GM21367 (cell line): ENCODE measurements around the gene TRIM44.

Source experiments
- ATAC-seq: cut with Tn5 transposase; IDR thresholded peaks from one replicate; pipeline ENCODE4 v1.9.1; 2021; ENCODE audit not compliant: unreplicated experiment

The TRIM44 gene

DNA sequence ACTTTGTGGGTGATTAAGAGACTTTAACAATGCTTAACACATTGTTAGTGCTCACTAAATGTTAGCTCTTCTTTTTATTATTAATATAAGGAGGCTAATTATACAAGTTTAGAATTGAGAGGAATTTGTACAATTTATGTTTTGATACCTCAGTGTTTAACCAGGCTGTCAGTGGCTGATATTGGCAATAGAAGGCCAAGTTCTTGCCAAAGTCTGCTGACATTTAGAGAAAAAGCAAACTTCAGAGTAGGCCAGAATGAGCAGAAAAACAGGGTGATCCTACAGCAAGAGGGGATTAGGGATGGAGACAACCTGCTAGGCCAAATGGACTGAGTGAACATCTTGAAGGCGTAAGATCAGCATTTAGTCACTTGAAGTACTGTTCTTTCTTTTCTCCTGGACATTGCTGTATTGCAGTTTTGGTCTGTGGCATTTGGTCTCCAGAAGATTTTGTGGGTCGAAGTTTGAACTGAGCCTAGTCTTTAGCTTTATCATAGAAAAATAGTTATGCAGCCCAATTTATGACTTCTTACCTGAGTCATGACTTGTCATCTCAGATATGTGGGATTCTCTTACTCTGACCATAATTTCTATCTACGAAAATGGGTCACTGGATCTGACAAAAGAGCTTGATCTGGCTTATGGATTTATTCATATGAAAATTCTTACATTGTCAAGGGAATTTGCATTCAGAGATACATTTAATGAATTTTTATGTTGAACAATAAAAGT, 9.0 kb downstream of the TRIM44 start:
- ATAC-seq: no peak

DNA sequence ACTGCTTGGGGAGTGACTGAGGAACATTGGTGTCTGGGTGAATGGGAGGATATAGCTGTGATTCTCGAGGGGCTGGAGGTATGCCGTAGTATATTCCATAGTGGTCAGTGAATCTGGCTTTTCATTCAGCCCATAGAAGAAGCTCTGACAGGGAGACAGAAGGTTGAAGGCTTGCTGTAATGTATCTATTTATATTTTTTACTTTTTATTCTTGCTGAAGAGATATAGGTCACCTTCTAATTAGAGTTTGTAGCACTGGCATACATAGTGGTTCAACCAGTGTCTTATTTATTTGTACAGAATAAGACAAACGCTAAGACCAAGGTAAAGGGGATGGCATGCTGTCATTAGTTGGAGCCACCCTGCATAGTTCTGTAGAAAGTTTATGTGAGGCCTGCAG, 10.0 kb downstream of the TRIM44 start:
- ATAC-seq: no peak

DNA sequence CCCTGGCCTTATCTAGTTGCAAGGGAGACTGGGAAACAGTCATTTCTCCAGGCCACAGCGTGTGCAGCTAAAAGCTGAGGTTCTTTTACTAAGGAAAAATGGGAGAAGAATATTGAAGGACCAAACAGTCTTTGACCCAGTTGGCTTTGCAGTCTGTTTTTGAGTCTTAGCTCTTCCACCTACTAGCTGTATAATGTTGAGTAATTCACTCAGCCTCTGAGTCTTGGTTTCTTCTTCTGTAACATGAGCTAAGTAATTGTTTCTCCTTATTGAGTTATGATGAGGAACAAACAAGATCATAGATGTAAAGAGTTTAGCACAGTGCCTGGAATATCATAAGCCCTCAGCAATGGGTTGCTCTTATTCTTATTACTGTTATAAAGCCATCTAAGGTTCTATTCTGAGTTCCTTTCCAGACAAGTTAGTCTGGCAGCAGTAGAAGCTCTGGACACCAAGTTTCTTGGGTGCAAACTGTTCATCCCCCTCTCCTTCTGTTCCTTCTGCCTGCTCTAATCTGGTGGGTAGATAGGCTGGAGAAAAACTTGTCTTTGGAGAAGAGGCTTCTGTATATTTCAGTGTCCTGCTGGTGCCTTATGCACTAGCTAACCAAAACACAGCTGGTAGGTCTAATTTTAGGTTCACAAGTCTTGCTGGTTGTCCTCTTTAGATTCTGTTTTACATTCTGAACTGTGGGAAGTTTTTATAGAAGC, 13.5 kb downstream of the TRIM44 start:
- no peak for ATAC-seq

DNA sequence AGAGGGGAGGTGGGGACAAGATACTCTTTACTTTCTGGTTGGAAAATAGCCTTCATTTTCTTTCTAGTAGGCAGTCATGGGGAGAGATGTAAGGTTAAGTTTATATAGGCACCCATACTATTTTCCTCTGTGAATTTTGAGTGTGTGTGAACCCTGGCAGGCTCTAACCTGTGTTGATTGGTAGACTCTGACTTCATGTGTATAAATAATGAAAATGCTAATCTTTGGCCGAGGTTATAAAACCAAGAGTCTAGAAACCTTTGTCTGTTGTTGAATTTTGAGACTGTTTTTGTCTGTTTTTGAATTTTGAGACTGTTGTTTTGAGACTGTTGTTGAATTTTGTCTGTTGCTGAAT, 14.0 kb downstream of the TRIM44 start:
- no peak for ATAC-seq

DNA sequence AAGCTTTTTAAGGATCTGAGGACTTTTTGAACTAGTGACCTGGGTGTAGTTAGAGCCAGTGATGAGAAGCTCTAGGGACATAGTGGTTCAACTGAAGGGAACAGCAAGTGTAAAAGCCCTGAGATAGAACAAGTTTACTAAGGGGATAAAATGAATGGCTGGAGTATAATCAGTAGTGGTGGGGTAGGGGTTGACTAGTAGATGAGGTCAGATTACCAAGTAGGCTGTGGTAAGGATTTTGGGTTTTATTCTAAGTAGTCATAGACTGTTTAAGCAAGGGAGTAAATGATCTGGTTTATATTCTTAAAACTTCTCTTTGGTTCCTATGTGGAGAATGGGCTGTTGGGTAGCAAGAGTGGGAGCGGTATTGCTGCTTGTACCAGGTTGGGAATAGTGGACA, 15.3 kb downstream of the TRIM44 start:
- ATAC-seq: no peak

DNA sequence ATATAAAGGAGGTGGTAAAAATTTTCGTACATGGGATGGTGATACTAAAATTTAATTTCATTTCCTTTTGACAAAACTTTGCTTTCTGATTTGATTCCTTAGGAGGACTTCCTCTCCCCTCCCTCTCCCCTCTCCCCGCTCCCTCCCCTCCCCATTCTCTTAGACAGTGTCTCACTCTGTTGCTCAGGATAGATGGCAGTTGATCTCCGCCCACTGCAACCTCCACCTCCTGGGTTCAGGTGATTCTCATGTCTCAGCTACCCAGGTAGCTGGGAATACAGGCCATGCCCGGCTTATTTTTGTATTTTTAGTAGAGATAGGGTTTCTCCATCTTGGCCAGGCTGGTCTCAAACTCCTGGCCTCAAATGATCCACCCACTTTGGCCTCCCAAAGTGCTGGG, 15.9 kb downstream of the TRIM44 start:
- ATAC-seq: no peak

DNA sequence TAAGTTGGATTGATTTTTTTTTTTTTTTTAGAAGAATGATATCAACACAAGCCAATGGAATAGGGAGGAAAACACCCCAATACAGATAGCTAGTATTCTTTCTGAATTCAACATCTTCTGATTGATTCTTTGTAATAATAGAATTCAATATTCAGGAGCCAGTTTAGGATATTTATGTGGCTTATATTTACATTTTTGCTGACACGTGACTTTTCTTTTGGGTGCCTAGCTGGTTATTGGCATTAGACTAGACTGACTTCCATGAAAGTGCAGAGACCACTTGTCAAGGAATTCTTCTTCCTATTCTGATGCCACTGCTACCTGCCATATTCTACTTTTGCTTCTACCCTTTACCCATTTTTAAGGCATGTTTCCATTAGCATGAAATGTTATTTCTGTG, 16.4 kb downstream of the TRIM44 start:
- no peak for ATAC-seq

DNA sequence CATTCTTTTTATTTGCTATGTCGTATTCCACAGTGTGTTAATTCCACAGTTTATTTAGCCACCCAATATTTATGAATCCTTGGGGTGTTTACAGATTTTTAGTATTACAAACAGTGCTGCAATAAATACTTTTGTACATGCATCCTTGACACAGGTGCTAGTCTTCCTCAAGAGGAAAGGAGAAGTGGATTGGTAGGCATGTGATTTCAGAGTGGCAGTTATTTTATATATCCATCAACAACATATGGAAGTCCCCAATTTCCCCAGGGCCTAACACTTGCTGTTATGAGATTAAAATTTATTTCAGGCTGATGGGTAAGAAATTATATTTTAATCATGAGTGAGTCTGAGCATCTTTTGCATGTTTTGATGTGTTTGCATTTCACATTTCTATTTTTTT, 17.9 kb downstream of the TRIM44 start:
- no peak for ATAC-seq

DNA sequence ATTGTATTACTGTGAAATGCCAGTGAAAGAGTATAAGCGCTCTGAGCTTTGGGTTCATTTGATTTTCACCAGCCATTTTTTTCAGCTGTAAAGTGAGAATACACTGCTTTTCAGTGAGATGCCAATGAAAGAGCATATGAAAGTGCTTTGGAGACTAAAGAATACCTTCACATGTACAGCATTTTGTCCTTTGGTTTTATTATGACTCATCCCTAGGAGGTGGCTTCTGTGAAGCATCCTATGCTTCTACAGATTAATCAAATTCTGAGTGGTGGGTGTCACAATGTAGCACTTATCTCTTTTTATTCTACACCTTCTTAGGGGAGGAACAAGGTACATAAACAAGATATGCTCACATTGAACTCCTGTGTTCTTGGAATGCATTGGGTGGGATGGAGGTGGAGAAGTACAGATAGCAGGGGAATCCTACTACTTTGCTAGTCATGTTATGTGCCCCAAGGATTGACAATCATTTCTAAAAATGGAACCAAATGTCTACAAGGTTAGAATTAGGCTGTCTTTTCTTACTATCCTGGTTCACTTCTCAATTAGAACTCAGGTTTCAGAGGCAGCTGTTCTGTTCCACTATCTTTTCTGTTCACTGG, 18.7 kb downstream of the TRIM44 start:
- ATAC-seq: peak; percentile 30

DNA sequence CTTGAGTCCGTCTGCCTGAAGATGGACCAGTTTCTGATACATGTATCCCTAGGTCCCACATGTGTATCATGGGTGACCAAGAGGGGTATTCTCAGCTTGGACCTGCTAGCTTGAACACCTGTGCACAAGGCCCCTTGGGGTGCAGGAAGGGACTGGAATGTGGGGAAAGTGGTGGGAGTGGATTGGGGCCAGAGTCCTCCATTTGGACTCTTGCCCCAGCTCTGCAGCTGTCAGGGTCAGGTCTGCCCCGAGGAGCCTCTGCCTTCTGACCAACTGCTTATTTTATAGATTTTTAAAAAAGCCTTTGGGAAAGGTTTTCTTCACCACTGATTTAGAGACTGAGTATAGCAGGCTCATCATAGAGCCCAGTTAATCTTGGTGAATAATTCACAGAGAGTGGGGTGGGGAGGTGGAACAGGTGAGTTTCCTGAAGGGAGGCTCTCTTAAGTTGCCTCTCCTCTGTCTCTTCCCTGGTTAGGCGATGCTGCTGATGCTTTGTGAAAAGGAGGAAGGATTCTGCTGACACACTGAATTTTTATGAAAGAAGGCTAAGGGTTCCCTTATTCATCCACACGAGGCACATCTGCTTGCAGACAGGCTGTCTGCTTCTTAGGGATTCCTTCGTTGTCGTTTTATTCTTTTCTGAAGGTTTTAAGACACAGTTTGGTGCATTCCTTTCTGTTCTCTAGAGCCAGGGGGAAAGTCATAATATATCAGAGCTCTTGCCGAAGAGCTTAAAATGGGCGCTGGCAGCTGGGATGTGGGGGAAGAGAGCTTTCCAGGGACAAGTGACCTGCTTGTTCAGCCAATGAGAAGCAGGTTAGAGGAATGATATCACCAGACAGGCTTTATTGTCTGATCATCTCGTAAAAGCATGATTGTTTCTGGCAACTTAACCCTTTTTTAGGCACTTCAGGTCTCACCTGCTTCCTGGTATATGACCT, 19.9 kb downstream of the TRIM44 start:
- ATAC-seq: no peak

DNA sequence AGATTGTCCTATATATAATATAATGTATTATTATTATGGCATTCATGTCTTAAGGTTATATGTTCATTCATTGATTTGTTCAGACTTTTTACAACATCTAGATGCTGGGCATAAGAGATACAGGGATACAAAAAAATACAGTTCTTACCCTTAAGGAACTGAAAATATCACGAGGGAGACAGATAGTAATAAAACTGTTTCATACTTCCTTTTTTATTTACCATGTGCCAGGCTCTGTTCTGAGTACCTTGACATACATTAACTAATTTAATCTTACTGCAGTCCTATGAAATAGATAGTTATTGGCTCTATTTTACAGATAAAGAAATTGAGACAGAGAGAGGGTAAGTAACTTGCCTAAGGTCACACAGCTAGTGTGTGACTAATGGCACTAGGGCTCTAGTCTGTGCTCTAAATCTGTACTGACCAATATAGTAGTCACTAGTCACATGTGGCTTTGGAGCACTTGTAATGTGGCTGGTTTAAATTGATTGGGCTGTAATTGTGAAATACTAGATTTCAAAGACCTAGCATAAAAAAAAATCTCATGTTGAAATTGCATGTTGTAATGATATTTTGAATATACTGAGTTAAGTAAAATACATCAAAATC, 21.3 kb downstream of the TRIM44 start:
- ATAC-seq: peak; percentile 74

DNA sequence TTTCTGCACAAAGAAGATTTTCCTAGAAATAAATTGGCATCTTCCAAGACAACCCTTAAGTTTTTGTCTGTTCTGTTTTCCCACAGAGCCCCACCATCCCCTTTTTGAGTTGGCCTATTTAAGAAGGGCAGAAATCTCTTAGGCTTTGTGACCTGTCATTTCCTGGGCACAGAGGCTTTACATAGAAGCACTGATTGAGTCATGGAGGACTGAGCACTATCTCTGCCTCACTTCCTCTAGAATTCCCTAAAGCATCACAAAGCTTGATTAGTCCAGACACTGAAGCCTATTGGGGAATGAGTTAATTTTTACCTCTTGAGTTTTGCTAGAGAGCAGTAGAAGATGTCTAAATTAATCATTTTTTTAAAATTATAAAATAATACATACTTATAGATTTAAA, 25.4 kb downstream of the TRIM44 start:
- ATAC-seq: no peak

DNA sequence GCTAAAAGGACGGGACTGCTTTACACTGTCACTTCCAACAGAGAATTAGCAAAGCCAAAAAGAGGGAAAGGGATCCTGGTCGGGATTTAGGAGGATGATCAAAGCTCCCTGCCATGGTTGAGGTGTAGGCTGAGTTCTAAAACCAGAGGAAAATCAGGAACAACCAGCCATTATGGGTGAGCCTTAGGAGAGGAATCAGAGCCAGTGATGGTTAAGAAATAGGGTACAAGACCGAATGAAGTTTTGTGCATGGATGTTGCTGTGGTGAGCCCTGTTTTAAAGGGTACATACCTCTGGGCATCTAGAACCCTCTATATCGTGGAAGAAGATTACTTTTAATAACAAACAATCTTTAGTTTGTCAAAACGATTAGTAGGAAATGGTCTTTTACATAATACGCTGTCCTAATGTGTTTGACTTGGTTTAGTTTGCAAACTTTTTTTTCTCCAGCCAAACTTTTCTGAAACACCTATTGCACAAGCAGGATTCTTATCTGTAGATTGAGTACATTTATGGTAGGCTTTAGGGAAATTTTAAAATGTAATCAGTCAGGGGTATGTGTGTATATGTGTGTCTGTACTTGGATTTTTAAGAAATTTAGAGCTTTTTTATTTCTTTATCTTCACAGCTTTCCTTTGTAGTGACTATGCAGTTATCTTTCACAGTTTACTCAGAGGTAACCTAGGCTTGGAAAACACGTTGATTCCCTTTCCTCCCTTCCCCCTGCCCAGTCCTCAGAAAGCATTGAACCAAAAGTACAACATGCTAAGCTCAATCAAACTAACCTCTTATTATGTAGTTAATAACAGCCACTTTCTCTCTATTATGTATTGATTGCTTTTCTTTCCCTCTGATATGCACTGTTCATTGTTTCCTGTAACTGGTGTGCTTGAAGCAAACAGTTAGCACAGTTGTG, 26.8 kb downstream of the TRIM44 start:
- no peak for ATAC-seq

DNA sequence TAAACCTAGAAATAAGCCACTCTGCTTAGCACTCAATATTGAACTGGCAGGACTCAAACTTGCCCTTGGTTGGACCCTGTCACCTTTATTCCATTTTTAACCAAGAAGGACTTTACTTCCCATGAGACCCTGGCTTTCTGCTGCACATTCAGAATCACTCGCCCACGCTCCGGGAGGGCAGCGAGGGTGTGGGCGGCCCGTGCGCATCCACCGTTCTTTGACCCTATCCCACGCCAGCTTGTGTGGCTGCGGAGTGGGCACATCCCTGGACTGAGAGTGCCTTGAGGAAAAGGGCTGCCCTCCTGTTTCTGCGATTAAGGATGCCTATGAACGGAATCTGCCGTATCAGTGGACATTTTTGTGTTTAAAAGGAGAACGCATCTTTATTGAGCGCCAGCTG, 39.6 kb downstream of the TRIM44 start:
- ATAC-seq: no peak

DNA sequence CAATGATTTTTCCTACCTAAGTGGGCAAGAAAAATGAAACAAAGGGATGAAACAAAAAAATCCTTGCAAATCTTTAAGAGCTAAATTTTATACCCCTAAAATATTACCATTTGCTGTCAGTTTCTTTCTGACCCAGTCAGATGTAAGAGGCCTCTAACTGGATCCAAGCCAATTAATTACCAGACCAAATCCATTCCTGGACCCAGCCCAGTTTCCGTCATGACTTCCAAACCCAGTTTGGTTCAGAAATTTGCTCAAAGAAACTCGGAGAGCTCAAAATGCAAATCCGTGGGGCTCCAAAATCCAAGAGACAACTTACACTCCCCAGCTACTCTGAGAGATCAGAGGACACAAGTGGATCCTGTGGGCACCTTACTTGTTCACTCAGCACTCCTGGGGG, 46.8 kb downstream of the TRIM44 start:
- no peak for ATAC-seq

DNA sequence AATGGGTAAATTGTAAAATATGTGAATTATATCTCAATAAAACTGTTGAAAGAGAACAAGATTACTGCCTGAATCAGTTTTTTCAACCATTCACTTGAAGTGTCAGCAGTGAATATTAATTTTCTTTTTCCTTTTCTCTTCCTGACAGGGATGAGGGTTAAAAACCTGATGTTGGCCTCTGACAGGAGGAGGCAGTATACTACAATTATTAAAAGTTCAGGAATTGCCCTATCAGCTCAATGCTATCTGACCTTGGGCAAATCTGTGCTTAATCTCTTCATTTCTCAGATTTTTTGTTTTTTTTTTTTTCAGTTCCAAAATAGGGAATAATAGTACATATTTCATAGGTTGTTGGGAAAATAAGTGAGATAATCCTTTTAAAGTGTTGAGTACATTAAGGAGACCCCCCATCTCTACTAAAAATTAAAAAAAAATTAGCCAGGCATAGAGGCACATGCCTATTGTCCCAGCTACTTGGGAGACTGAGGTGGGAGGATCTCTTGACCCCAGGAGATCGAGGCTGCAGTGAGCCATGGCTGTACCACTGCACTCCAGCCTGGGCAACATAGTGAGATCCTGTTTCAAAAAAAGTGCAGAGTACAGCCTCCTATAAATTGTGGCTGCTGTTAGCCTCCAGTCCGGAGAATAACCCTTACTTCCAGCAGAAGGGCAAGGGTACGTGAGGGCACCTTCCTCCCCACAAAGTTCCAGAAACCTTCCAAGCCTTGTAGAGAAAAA, 48.8 kb downstream of the TRIM44 start:
- no peak for ATAC-seq

DNA sequence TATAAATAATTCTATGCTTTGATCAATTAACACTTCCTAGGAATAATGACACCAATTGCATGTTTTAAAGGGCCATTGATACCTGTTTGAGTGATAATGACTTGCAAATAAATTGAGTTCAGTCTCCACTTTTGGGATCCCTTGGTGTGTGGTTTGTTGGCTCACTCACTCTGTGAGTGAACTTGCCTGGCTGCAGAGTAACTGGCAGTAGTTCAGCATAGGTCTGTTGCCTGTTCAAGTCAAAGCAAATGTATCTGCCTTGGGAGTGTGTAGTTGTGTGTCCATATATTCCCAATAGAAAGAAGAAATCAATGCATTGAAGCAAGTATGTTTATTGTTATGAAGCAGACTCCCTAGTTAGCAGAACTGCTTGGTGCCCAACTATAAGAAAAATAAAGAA, 49.3 kb downstream of the TRIM44 start:
- ATAC-seq: no peak

DNA sequence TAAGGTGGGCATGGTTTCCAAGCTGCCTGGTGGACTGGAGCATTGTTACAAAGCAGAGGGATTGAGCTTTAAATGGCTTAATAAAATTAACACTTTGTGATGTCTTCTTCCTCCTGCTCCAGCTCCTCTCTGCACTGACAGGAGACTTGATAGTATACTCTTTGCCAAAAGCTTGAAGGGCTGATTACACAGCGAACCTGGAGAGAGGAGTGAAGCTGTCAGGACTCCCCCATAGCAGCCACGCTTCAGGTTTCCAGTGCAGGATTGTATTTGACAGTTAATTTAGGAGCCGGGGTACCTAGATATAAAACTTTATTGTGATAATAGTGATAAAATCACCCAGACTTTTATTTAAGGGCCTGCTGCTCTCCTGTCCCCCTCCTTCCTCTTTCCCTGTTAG, 50.0 kb downstream of the TRIM44 start:
- no peak for ATAC-seq
